H1 (cell line): ENCODE measurements around the gene PIGS. TPM values are rescaled to one million over a fixed set of nuclear protein-coding genes. Genes with fewer than 3 reads are reported as not detected.

ENCODE experiments used
- CTCF ChIA-PET: fragments of 300-600 bp; sonication (Branson Sonifier 250); formaldehyde crosslinking; loops from one replicate; lab custom pipeline; 2021; ENCODE audit not compliant: partially characterized antibody; lab: Charles Lee
- POLR2A ChIA-PET: fragments of 300-600 bp; sonication (Branson Sonifier 250); formaldehyde crosslinking; loops from one replicate; lab custom pipeline; 2021; ENCODE audit warnings: inconsistent platforms; ENCODE audit not compliant: partially characterized antibody; lab: Charles Lee
- DNase-seq, 2 experiments: peaks; one replicate each; pipeline versions ENCODE4 v3.0.0 to v3.0.0-alpha.2; 2010 to 2022; ENCODE audit warnings: low spot score in 2 of 2, low read depth in 1 of 2, mixed read lengths in 1 of 2
- FAIRE-seq: peaks from 2 replicates; lab custom pipeline; 2011; peaks lifted over from hg19 to GRCh38; lab: Jason Lieb, UNC
- H2AFZ ChIP-seq: 2 replicates; pipeline ENCODE4 v1.8.1; 2012; ENCODE audit warnings: low read length, inconsistent platforms
- H2AK5ac ChIP-seq: 2 replicates; pipeline ENCODE4 v1.6.1; 2013; ENCODE audit warnings: low read depth, low read length
- H2BK120ac ChIP-seq: replicated peaks from 2 replicates; pipeline ENCODE3; 2013; ENCODE audit warnings: low read depth, low read length, inconsistent platforms
- H2BK12ac ChIP-seq: 2 replicates; pipeline ENCODE4 v1.6.1; 2013; ENCODE audit warnings: low read depth, low read length
- H2BK15ac ChIP-seq: 2 replicates; pipeline ENCODE4 v1.6.1; 2013; ENCODE audit warnings: low read length
- H2BK20ac ChIP-seq: 2 replicates; pipeline ENCODE4 v1.6.1; 2013; ENCODE audit warnings: low read length
- H2BK5ac ChIP-seq: 2 replicates; pipeline ENCODE4 v1.6.1; 2013; ENCODE audit warnings: low read depth, low read length
- H3K14ac ChIP-seq: 2 replicates; pipeline ENCODE4 v1.6.1; 2013; ENCODE audit warnings: inconsistent platforms; ENCODE audit not compliant: insufficient read length
- H3K18ac ChIP-seq: 2 replicates; pipeline ENCODE4 v1.6.1; 2013; ENCODE audit warnings: low read length; ENCODE audit errors: extremely low read depth
- H3K23ac ChIP-seq: 2 replicates; pipeline ENCODE4 v1.6.1; 2013; ENCODE audit warnings: inconsistent platforms; ENCODE audit not compliant: insufficient read length
- H3K23me2 ChIP-seq: 2 replicates; pipeline ENCODE4 v1.6.1; 2013; ENCODE audit warnings: low read depth, low read length
- H3K27ac ChIP-seq: 2 replicates; pipeline ENCODE4 v1.6.1; 2011; ENCODE audit warnings: low read depth, low read length, inconsistent platforms
- H3K27me3 ChIP-seq, 4 experiments: replicated peaks in 1 of 4; 1 replicate in 1 of 4; 2 replicates in 3 of 4; pipeline versions ENCODE4 v1.6.1 to v1.8.1; 2011 to 2013; ENCODE audit warnings: low read length in 3 of 4, mild to moderate bottlenecking in 3 of 4, inconsistent platforms in 2 of 4, mixed read lengths in 2 of 4, moderate library complexity in 1 of 4; ENCODE audit not compliant: control insufficient read depth in 3 of 4, insufficient read depth in 3 of 4; ENCODE audit errors: extremely low read depth in 1 of 4
- H3K36me3 ChIP-seq, 4 experiments: 2 replicates each; pipeline versions ENCODE4 v1.6.1 to v1.8.1; 2011 to 2013; ENCODE audit warnings: mild to moderate bottlenecking in 4 of 4, low read length in 3 of 4, moderate library complexity in 2 of 4, control low read depth in 1 of 4, inconsistent platforms in 1 of 4; ENCODE audit not compliant: insufficient read depth in 4 of 4, control insufficient read depth in 2 of 4
- H3K4ac ChIP-seq: replicated peaks from 2 replicates; pipeline ENCODE3; 2013; ENCODE audit warnings: low read length, low read depth, mixed read lengths, inconsistent platforms; ENCODE audit not compliant: insufficient read length
- H3K4me1 ChIP-seq, 4 experiments: replicated peaks in 1 of 4; 1 replicate in 1 of 4; 2 replicates in 3 of 4; pipeline versions ENCODE4 v1.6.1 to v1.8.1; 2011 to 2013; ENCODE audit warnings: low read length in 3 of 4, inconsistent platforms in 2 of 4, mixed read lengths in 1 of 4; ENCODE audit not compliant: insufficient read depth in 4 of 4, control insufficient read depth in 3 of 4
- H3K4me2 ChIP-seq, 2 experiments: 2 replicates each; pipeline versions ENCODE4 v1.6.1 to v1.8.1; 2011 to 2013; ENCODE audit warnings: low read depth in 2 of 2, low read length in 2 of 2, control low read depth in 1 of 2, inconsistent platforms in 1 of 2, mild to moderate bottlenecking in 1 of 2; ENCODE audit not compliant: insufficient read depth in 1 of 2
- H3K4me3 ChIP-seq, 4 experiments: fragments of 200-600, 300-600 bp in 1 of 4; sonication (generic), shearing (Covaris generic), sonication (Bioruptor Twin) in 1 of 4; 2 replicates each; pipeline versions ENCODE4 v1.5.1 to v1.8.1; 2011 to 2016; ENCODE audit warnings: low read length in 4 of 4, low read depth in 3 of 4, control low read depth in 2 of 4, inconsistent platforms in 2 of 4, mild to moderate bottlenecking in 2 of 4, mixed read lengths in 1 of 4, moderate library complexity in 1 of 4; ENCODE audit not compliant: insufficient read depth in 2 of 4; ENCODE audit errors: extremely low read depth in 1 of 4
- H3K56ac ChIP-seq: replicated peaks from 2 replicates; pipeline ENCODE3; 2013; ENCODE audit warnings: low read depth, mild to moderate bottlenecking, mixed read lengths, low read length, inconsistent platforms; ENCODE audit not compliant: insufficient read length
- H3K79me1 ChIP-seq: 2 replicates; pipeline ENCODE4 v1.6.1; 2013; ENCODE audit warnings: low read depth, low read length, control low read depth
- H3K79me2 ChIP-seq, 2 experiments: 2 replicates each; pipeline versions ENCODE4 v1.6.1 to v1.8.1; 2012 to 2013; ENCODE audit warnings: low read length in 2 of 2, mild to moderate bottlenecking in 2 of 2, inconsistent platforms in 1 of 2; ENCODE audit not compliant: insufficient read depth in 2 of 2, control insufficient read depth in 1 of 2
- H3K9ac ChIP-seq, 4 experiments: replicated peaks in 1 of 4; 1 replicate in 1 of 4; 2 replicates in 3 of 4; pipeline versions ENCODE4 v1.6.1 to v1.8.1; 2011 to 2013; ENCODE audit warnings: low read depth in 3 of 4, low read length in 3 of 4, control low read depth in 2 of 4, mild to moderate bottlenecking in 2 of 4, moderate library complexity in 2 of 4, inconsistent platforms in 1 of 4; ENCODE audit errors: extremely low read depth in 1 of 4
- H3K9me3 ChIP-seq, 2 experiments: 2 replicates each; pipeline versions ENCODE4 v1.6.1 to v1.8.1; 2012 to 2013; ENCODE audit warnings: mild to moderate bottlenecking in 2 of 2, moderate library complexity in 2 of 2, control low read depth in 1 of 2, inconsistent platforms in 1 of 2, low read depth in 1 of 2, low read length in 1 of 2, mixed read lengths in 1 of 2; ENCODE audit not compliant: insufficient read depth in 2 of 2
- H4K20me1 ChIP-seq, 2 experiments: replicated peaks in 1 of 2; 2 replicates each; pipeline versions ENCODE3 to v1.8.1; 2011 to 2013; ENCODE audit warnings: inconsistent platforms in 2 of 2, low read length in 2 of 2, mild to moderate bottlenecking in 1 of 2; ENCODE audit not compliant: insufficient read depth in 2 of 2, control insufficient read depth in 1 of 2
- H4K5ac ChIP-seq: 2 replicates; pipeline ENCODE4 v1.6.1; 2013; ENCODE audit warnings: low read length, low read depth, mixed read lengths, inconsistent platforms; ENCODE audit not compliant: insufficient read length
- H4K8ac ChIP-seq: 2 replicates; pipeline ENCODE4 v1.8.0; 2013; ENCODE audit warnings: mild to moderate bottlenecking, moderate library complexity, low read length, inconsistent platforms; ENCODE audit not compliant: insufficient read depth; ENCODE audit errors: extremely low read depth
- H4K91ac ChIP-seq: replicated peaks from 2 replicates; pipeline ENCODE3; 2013; ENCODE audit warnings: low read length, mixed read lengths, inconsistent platforms; ENCODE audit not compliant: insufficient read length
- BCL11A ChIP-seq, 2 experiments: IDR thresholded peaks; one replicate each; pipeline ENCODE4 v1.6.1; 2011; ENCODE audit warnings: low read depth in 2 of 2, low read length in 2 of 2, mild to moderate bottlenecking in 2 of 2
- CBX8 ChIP-seq: fragments of 300-800, 300-1000 bp; sonication (generic); IDR thresholded peaks from 2 replicates; pipeline ENCODE4 v1.7.1; 2016; ENCODE audit warnings: low read depth, low read length, borderline replicate concordance
- NRF1 ChIP-seq: IDR thresholded peaks from 2 replicates; pipeline ENCODE4 v1.6.1; 2011; ENCODE audit warnings: mild to moderate bottlenecking, low read depth, low read length, improper control_type of control experiment
- POLR2AphosphoS5 ChIP-seq: IDR thresholded peaks from 2 replicates; pipeline ENCODE4 v1.6.1; 2011; ENCODE audit warnings: low read depth, low read length
- RFX5 ChIP-seq: IDR thresholded peaks from 2 replicates; pipeline ENCODE4 v1.6.1; 2011; ENCODE audit warnings: low read depth, low read length, improper control_type of control experiment, borderline replicate concordance
- SIRT6 ChIP-seq: IDR thresholded peaks from one replicate; pipeline ENCODE4 v1.7.1; 2012; ENCODE audit warnings: low read length, inconsistent platforms
- SP2 ChIP-seq: IDR thresholded peaks from 2 replicates; pipeline ENCODE4 v1.6.1; 2012; ENCODE audit warnings: mild to moderate bottlenecking, low read length, inconsistent platforms
- ZNF274 ChIP-seq: IDR thresholded peaks from 2 replicates; pipeline ENCODE4 v1.7.0; 2012; ENCODE audit warnings: low read length, borderline replicate concordance; ENCODE audit errors: extremely low read depth
- WGBS, 2 experiments: shearing (Covaris generic) in 1 of 2; methylation state at CpG; one replicate each; pipeline versions ENCODE4 v1.1.6 to v1.1.7; 2013 to 2015; ENCODE audit warnings: low lambda C conversion rate in 2 of 2, mixed read lengths in 2 of 2, inconsistent platforms in 1 of 2, low coverage in 1 of 2, missing lambda C conversion rate in 1 of 2; ENCODE audit not compliant: insufficient replicate concordance in 2 of 2, insufficient coverage in 1 of 2, insufficient read length in 1 of 2; ENCODE audit errors: extremely low coverage in 1 of 2, missing lambda C conversion rate in 1 of 2; 5-methylcytosine and 5-hydroxymethylcytosine counted together
- polyA plus RNA-seq, 7 experiments: library from polyadenylated mRNA; depleted of rRNA in 3 of 7; stranded (reverse) in 5 of 7; unstranded in 2 of 7; fragments of >200 nt in 5 of 7; fragments of 200-250 nt in 2 of 7; gene quantifications; 1 replicate in 5 of 7; 2 replicates in 1 of 7; 4 replicates in 1 of 7; pipeline versions ENCODE4 v1.2.1 to v1.2.3, GENCODE V29; 2011 to 2013; ENCODE audit warnings: missing spikeins in 2 of 7, mixed read lengths in 2 of 7
- total RNA-seq: library from RNA; stranded (reverse); fragmentation: NEBNext Ultra II Directional; extraction: Animal tissue kit (Norgen Biotek cat#: 25700); gene quantifications from 2 replicates; pipeline ENCODE4 v1.2.1, GENCODE V29; 2021

PIGS gene
- total and polyA plus RNA-seq, 2 of the 8 experiments (the other 6 are each of a cell fraction or from before 2014, with no cell fraction given) = 44.3 to 50.6 TPM

- Histone ChIP-seq H2BK5ac (no peak overlapping the region), H3K4me3 (no peak overlapping the region), H3K23ac (no peak overlapping the region), H4K8ac (no peak overlapping the region), H3K23me2 (no peaks in the 10 kb centered on the region), H2BK15ac (no peak overlapping the region), H2BK12ac (no peak overlapping the region), H3K79me2 (no peaks in the 10 kb centered on the region), H3K4me1 (no peaks in the 10 kb centered on the region), H2AFZ (no peak overlapping the region), H3K56ac (no peak overlapping the region), H2AK5ac (no peak overlapping the region), H4K91ac (no peak overlapping the region), H3K27ac (no peak overlapping the region), H2BK120ac (no peak overlapping the region), H2BK20ac (no peak overlapping the region), H3K9me3 (no peaks in the 10 kb centered on the region), H4K20me1 (peaks cover 2 to 8% of the 10 kb centered on the region in 2 experiments), H3K27me3 (no peaks in the 10 kb centered on the region), H3K4ac (no peak overlapping the region), H4K5ac (no peak overlapping the region), H3K4me2 (no peak overlapping the region), H3K18ac (no peak overlapping the region), H3K14ac (no peak overlapping the region), H3K79me1 (0 out of 2 replicates have a peak, but pooled peaks cover 2% of the 10 kb centered on the region), H3K9ac (no peak overlapping the region), H3K36me3 (peaks cover 63 to 93% (median 81%) of the 10 kb centered on the region in 4 experiments)
- DNase-seq = no peak
- FAIRE-seq = no peak
- ChIA-PET POLR2A (interaction anchor here (0.6 to 14.8 kb wide), 5 partner anchors 13 to 74 kb away, joined by 3 to 163 read pairs (median 4); partner anchors contain the start of gene SPAG5), CTCF (interaction anchor here (0.9 to 2.1 kb wide), 8 partner anchors 8 to 261 kb away, joined by 3 to 11 read pairs (median 4); partner anchors contain the start of gene SPAG5)
- 88% methylated on average over 3 of the region's 3 CpGs; no CpG with 5 or more reads in 1 of the 2 experiments for WGBS, 2 experiments
- no peak for TF ChIP-seq NRF1
- no peak for TF ChIP-seq BCL11A (IDR thresholded peaks at IDR 0.05; ENCODE audit: low read depth in 2 of 2, low read length in 2 of 2)
- no peak for TF ChIP-seq RFX5
- no peak for TF ChIP-seq SIRT6
- no peak for TF ChIP-seq CBX8
- TF ChIP-seq POLR2AphosphoS5 = no peak
- no peak for TF ChIP-seq SP2
- TF ChIP-seq ZNF274 = no peak
These were observed 47.1 kb upstream of the PIGS start for GRCh38 chr17:28618464-28618863.
